K562 (cell line): Measurements from ENCODE around the gene LAMA5. TPM values are rescaled to one million over a fixed set of nuclear protein-coding genes. Genes with fewer than 3 reads are reported as not detected.
A peak's percentile ranks its signal among the peaks of the same experiment; 100 is the strongest.

Source experiments
- BRF1 ChIP-seq: IDR thresholded peaks from 3 replicates; pipeline ENCODE4 v1.6.1; 2011; ENCODE audit warnings: borderline replicate concordance, mild to moderate bottlenecking; ENCODE audit not compliant: insufficient read length; ENCODE audit errors: extremely low read depth
- CBFA2T2 ChIP-seq: fragments of 450-650 bp; conservative IDR thresholded peaks from 2 replicates; pipeline ENCODE4 v1.6.1; 2017; ENCODE audit warnings: mild to moderate bottlenecking
- HDAC3 ChIP-seq: fragments of 450-650 bp; IDR thresholded peaks from 2 replicates; pipeline ENCODE4 v1.6.1; 2018; ENCODE audit warnings: borderline replicate concordance, mild to moderate bottlenecking, moderate library complexity; ENCODE audit not compliant: partially characterized antibody
- LCOR ChIP-seq: sonication (generic); formaldehyde crosslinking; IDR thresholded peaks from 2 replicates; pipeline ENCODE4 v1.8.0; 2022; ENCODE audit warnings: mild to moderate bottlenecking, missing genetic modification reagents
- MEIS2 ChIP-seq: fragments of 450-650 bp; IDR thresholded peaks from 2 replicates; pipeline ENCODE4 v1.6.1; 2014; ENCODE audit warnings: mild to moderate bottlenecking; ENCODE audit not compliant: partially characterized antibody
- PYGO2 ChIP-seq: fragments of 450-650 bp; IDR thresholded peaks from 2 replicates; pipeline ENCODE4 v1.6.1; 2016; ENCODE audit warnings: mild to moderate bottlenecking, missing genetic modification characterization, moderate library complexity, missing compliant biosample characterization
- RBM34 ChIP-seq: fragments of 200-400 bp; formaldehyde crosslinking; IDR thresholded peaks from 2 replicates; pipeline ENCODE4 v1.6.1; 2018; ENCODE audit warnings: low read length, borderline replicate concordance; ENCODE audit not compliant: insufficient read depth
- RNF2 ChIP-seq: sonication (generic); IDR thresholded peaks from 2 replicates; pipeline ENCODE4 v1.6.1; 2016
- TSC22D4 ChIP-seq: fragments of 450-650 bp; IDR thresholded peaks from 2 replicates; pipeline ENCODE4 v1.6.1; 2016; ENCODE audit warnings: missing genetic modification characterization, missing biosample characterization, control low read depth
- U2AF1 ChIP-seq: fragments of 200-400 bp; formaldehyde crosslinking; optimal IDR thresholded peaks from 2 replicates; pipeline ENCODE3; 2017; ENCODE audit warnings: mild to moderate bottlenecking, low read depth, low read length, moderate library complexity
- ZNF140 ChIP-seq: fragments of 250-450 bp; sonication (Bioruptor Pico); IDR thresholded peaks from 2 replicates; pipeline ENCODE4 v1.8.0; 2021; ENCODE audit warnings: moderate library complexity, mild to moderate bottlenecking, inconsistent platforms
- ZNF253 ChIP-seq: fragments of 250-450 bp; sonication (Bioruptor Pico); conservative IDR thresholded peaks from 2 replicates; pipeline ENCODE4 v1.6.1; 2021; ENCODE audit warnings: mild to moderate bottlenecking
- ZNF780A ChIP-seq: fragments of 250-450 bp; sonication (Bioruptor Pico); IDR thresholded peaks from 2 replicates; pipeline ENCODE4 v1.5.0; 2021; ENCODE audit warnings: mild to moderate bottlenecking
- polyA plus RNA-seq, 8 experiments: library from polyadenylated mRNA; depleted of rRNA in 4 of 8; stranded (reverse) in 5 of 8; unstranded in 3 of 8; fragments of >200 nt; fragmentation: Nextera tagmentation in 2 of 8; fragmentation: Illumina TruSeq in 1 of 8; extraction: Ambion mirVana in 2 of 8; extraction: Trizol in 1 of 8; gene quantifications; 2 replicates each; pipeline versions ENCODE4 v1.2.1 to v1.2.3, GENCODE V29; 2011 to 2014; ENCODE audit warnings: inconsistent platforms in 1 of 8, missing spikeins in 1 of 8
- total RNA-seq, 7 experiments: library from RNA; depleted of rRNA in 6 of 7; stranded (reverse); fragments of >200 nt in 6 of 7; fragmentation: Illumina TruSeq in 2 of 7; extraction: Trizol in 2 of 7; gene quantifications; 2 replicates each; pipeline versions ENCODE4 v1.2.1 to v1.2.3, GENCODE V29; 2011 to 2021; ENCODE audit warnings: low replicate concordance in 1 of 7
- TF ChIP-seq, protein P1 (sequence below), 2 experiments: fragments of 250-450 bp in 1 of 2; fragments of 450-650 bp in 1 of 2; sonication (Bioruptor Pico) in 1 of 2; IDR thresholded peaks; 2 replicates each; pipeline versions ENCODE4 v1.6.1 to v1.8.0; 2016 to 2021; ENCODE audit warnings: mild to moderate bottlenecking in 2 of 2, moderate library complexity in 2 of 2, missing compliant biosample characterization in 1 of 2, missing genetic modification characterization in 1 of 2
- TF ChIP-seq, protein P2 (sequence below): fragments of 200-600 bp; sonication (generic); IDR thresholded peaks from one replicate; pipeline ENCODE4 v1.6.1; 2012; ENCODE audit warnings: mild to moderate bottlenecking, low read depth, low read length, inconsistent platforms
- TF ChIP-seq, protein P3 (sequence below): conservative IDR thresholded peaks from 2 replicates; pipeline ENCODE4 v1.6.1; 2011; ENCODE audit warnings: low read depth, mild to moderate bottlenecking, low read length; ENCODE audit not compliant: control insufficient read depth

The LAMA5 gene
- total and polyA plus RNA-seq, 9 of the 15 experiments (the other 6 are each of a cell fraction or from before 2014, with no cell fraction given): 0.31 to 101 (median 7.8) TPM

DNA sequence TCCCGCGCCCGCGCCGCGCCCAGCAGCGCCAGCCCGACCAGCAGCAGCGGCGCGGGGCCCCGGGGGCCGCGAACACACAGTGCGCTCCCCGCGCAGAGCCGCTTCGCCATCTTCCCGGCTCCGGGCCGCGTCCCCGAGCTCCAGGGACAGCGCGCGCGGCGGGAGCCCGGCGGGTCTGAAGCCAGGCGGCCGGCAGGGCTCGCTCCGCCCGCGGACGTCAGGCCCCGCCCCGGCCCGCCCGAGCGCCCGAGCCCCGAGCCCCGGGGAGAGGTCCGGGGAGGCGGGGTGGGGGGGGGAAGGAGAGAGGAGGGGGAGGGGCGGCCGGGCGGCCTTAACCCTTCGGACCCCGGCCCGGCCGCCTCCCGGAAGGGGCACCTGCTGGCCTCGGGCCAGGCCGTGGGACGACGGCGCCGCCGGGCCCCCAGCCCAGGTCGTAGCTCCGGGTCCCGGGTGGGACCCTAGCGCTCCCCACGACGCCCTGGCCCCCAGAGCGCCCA is at the start of gene LAMA5 (continued):
- TF ChIP-seq, protein P1, sequence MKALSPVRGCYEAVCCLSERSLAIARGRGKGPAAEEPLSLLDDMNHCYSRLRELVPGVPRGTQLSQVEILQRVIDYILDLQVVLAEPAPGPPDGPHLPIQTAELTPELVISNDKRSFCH (CRISPR knock-in tag; IDR thresholded peaks at IDR 0.05): no peak
- TF ChIP-seq, protein P1 (tag; IDR thresholded peaks at IDR 0.05): no peak
- TF ChIP-seq ZNF140 (CRISPR knock-in tag): no peak
- no peak for TF ChIP-seq TSC22D4 (tag)
- TF ChIP-seq, protein P2, sequence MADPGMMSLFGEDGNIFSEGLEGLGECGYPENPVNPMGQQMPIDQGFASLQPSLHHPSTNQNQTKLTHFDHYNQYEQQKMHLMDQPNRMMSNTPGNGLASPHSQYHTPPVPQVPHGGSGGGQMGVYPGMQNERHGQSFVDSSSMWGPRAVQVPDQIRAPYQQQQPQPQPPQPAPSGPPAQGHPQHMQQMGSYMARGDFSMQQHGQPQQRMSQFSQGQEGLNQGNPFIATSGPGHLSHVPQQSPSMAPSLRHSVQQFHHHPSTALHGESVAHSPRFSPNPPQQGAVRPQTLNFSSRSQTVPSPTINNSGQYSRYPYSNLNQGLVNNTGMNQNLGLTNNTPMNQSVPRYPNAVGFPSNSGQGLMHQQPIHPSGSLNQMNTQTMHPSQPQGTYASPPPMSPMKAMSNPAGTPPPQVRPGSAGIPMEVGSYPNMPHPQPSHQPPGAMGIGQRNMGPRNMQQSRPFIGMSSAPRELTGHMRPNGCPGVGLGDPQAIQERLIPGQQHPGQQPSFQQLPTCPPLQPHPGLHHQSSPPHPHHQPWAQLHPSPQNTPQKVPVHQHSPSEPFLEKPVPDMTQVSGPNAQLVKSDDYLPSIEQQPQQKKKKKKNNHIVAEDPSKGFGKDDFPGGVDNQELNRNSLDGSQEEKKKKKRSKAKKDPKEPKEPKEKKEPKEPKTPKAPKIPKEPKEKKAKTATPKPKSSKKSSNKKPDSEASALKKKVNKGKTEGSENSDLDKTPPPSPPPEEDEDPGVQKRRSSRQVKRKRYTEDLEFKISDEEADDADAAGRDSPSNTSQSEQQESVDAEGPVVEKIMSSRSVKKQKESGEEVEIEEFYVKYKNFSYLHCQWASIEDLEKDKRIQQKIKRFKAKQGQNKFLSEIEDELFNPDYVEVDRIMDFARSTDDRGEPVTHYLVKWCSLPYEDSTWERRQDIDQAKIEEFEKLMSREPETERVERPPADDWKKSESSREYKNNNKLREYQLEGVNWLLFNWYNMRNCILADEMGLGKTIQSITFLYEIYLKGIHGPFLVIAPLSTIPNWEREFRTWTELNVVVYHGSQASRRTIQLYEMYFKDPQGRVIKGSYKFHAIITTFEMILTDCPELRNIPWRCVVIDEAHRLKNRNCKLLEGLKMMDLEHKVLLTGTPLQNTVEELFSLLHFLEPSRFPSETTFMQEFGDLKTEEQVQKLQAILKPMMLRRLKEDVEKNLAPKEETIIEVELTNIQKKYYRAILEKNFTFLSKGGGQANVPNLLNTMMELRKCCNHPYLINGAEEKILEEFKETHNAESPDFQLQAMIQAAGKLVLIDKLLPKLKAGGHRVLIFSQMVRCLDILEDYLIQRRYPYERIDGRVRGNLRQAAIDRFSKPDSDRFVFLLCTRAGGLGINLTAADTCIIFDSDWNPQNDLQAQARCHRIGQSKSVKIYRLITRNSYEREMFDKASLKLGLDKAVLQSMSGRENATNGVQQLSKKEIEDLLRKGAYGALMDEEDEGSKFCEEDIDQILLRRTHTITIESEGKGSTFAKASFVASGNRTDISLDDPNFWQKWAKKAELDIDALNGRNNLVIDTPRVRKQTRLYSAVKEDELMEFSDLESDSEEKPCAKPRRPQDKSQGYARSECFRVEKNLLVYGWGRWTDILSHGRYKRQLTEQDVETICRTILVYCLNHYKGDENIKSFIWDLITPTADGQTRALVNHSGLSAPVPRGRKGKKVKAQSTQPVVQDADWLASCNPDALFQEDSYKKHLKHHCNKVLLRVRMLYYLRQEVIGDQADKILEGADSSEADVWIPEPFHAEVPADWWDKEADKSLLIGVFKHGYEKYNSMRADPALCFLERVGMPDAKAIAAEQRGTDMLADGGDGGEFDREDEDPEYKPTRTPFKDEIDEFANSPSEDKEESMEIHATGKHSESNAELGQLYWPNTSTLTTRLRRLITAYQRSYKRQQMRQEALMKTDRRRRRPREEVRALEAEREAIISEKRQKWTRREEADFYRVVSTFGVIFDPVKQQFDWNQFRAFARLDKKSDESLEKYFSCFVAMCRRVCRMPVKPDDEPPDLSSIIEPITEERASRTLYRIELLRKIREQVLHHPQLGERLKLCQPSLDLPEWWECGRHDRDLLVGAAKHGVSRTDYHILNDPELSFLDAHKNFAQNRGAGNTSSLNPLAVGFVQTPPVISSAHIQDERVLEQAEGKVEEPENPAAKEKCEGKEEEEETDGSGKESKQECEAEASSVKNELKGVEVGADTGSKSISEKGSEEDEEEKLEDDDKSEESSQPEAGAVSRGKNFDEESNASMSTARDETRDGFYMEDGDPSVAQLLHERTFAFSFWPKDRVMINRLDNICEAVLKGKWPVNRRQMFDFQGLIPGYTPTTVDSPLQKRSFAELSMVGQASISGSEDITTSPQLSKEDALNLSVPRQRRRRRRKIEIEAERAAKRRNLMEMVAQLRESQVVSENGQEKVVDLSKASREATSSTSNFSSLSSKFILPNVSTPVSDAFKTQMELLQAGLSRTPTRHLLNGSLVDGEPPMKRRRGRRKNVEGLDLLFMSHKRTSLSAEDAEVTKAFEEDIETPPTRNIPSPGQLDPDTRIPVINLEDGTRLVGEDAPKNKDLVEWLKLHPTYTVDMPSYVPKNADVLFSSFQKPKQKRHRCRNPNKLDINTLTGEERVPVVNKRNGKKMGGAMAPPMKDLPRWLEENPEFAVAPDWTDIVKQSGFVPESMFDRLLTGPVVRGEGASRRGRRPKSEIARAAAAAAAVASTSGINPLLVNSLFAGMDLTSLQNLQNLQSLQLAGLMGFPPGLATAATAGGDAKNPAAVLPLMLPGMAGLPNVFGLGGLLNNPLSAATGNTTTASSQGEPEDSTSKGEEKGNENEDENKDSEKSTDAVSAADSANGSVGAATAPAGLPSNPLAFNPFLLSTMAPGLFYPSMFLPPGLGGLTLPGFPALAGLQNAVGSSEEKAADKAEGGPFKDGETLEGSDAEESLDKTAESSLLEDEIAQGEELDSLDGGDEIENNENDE: no peak
- no peak for TF ChIP-seq RBM34
- TF ChIP-seq LCOR: no peak
- no peak for TF ChIP-seq MEIS2
- TF ChIP-seq ZNF253 (CRISPR knock-in tag): no peak
- no peak for TF ChIP-seq CBFA2T2
- no peak for TF ChIP-seq U2AF1
- no peak for TF ChIP-seq PYGO2 (tag)
- TF ChIP-seq HDAC3: no peak
- no peak for TF ChIP-seq ZNF780A (CRISPR knock-in tag)
- TF ChIP-seq, protein P3, sequence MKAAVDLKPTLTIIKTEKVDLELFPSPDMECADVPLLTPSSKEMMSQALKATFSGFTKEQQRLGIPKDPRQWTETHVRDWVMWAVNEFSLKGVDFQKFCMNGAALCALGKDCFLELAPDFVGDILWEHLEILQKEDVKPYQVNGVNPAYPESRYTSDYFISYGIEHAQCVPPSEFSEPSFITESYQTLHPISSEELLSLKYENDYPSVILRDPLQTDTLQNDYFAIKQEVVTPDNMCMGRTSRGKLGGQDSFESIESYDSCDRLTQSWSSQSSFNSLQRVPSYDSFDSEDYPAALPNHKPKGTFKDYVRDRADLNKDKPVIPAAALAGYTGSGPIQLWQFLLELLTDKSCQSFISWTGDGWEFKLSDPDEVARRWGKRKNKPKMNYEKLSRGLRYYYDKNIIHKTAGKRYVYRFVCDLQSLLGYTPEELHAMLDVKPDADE: 0 out of 2 replicates have a peak, but pooled peaks have one; percentile 7
- no peak for TF ChIP-seq BRF1
- TF ChIP-seq RNF2: no peak
